GM12878 (cell line): ENCODE results near the gene MCEMP1. TPM values are rescaled to one million over a fixed set of nuclear protein-coding genes. Genes with fewer than 3 reads are reported as not detected.

ENCODE experiments used
- ASH2L ChIP-seq: fragments of 300-600, 200-600 bp; sonication (generic); IDR thresholded peaks from 2 replicates; pipeline ENCODE4 v1.6.1; 2017; ENCODE audit warnings: low read depth, mild to moderate bottlenecking, borderline replicate concordance
- CBX5 ChIP-seq: sonication (generic); IDR thresholded peaks from 2 replicates; pipeline ENCODE4 v1.6.1; 2016; ENCODE audit warnings: low read depth, moderate library complexity, mild to moderate bottlenecking, inconsistent platforms
- CEBPZ ChIP-seq: fragments of 150-350 bp; IDR thresholded peaks from 2 replicates; pipeline ENCODE4 v1.6.1; 2016; ENCODE audit warnings: low read depth, low read length
- CREM ChIP-seq: IDR thresholded peaks from 2 replicates; pipeline ENCODE4 v1.6.1; 2014; ENCODE audit warnings: antibody characterized with exemption, low read depth
- E2F4 ChIP-seq: IDR thresholded peaks from 2 replicates; pipeline ENCODE4 v1.6.1; 2012; ENCODE audit warnings: low read depth, low read length, improper control_type of control experiment
- EZH2 ChIP-seq: IDR thresholded peaks from 2 replicates; pipeline ENCODE4 v1.6.1; 2012; ENCODE audit warnings: low read depth, mild to moderate bottlenecking, control low read depth, inconsistent platforms, low read length, borderline replicate concordance; ENCODE audit not compliant: control insufficient read depth
- HCFC1 ChIP-seq: fragments of 150-350 bp; IDR thresholded peaks from 2 replicates; pipeline ENCODE4 v1.6.1; 2014; ENCODE audit warnings: low read length
- MAX ChIP-seq: IDR thresholded peaks from 2 replicates; pipeline ENCODE4 v1.6.1; 2012; ENCODE audit warnings: low read depth, low read length, improper control_type of control experiment
- MEF2A ChIP-seq: IDR thresholded peaks from 2 replicates; pipeline ENCODE4 v1.6.1; 2011; ENCODE audit warnings: low read depth, mild to moderate bottlenecking, low read length, moderate library complexity; ENCODE audit not compliant: insufficient read depth
- MEF2B ChIP-seq: fragments of 450-650 bp; IDR thresholded peaks from 2 replicates; pipeline ENCODE4 v1.6.1; 2018; ENCODE audit warnings: mild to moderate bottlenecking, moderate library complexity; ENCODE audit not compliant: partially characterized antibody, poor library complexity, severe bottlenecking
- MYB ChIP-seq: fragments of 150-350 bp; IDR thresholded peaks from 2 replicates; pipeline ENCODE4 v1.6.1; 2014; ENCODE audit warnings: mild to moderate bottlenecking, low read depth, low read length, borderline replicate concordance
- NBN ChIP-seq: fragments of 450-650 bp; IDR thresholded peaks from 2 replicates; pipeline ENCODE4 v1.6.1; 2016
- NFXL1 ChIP-seq: fragments of 450-650 bp; IDR thresholded peaks from 2 replicates; pipeline ENCODE4 v1.6.1; 2017; ENCODE audit warnings: antibody characterized with exemption, mild to moderate bottlenecking, borderline replicate concordance
- NKRF ChIP-seq: fragments of 450-650 bp; conservative IDR thresholded peaks from 2 replicates; pipeline ENCODE4 v1.6.1; 2017; ENCODE audit warnings: mild to moderate bottlenecking, moderate library complexity
- POLR2AphosphoS2 ChIP-seq: IDR thresholded peaks from 2 replicates; pipeline ENCODE4 v1.6.1; 2011; ENCODE audit warnings: low read depth, mild to moderate bottlenecking, low read length, improper control_type of control experiment, moderate library complexity
- RAD51 ChIP-seq: fragments of 450-650 bp; IDR thresholded peaks from 2 replicates; pipeline ENCODE4 v1.6.1; 2016; ENCODE audit warnings: moderate library complexity, mild to moderate bottlenecking, inconsistent platforms
- RB1 ChIP-seq: fragments of 450-650 bp; formaldehyde crosslinking; IDR thresholded peaks from 2 replicates; pipeline ENCODE4 v1.6.1; 2017; ENCODE audit warnings: mild to moderate bottlenecking, borderline replicate concordance
- SIN3A ChIP-seq: IDR thresholded peaks from 2 replicates; pipeline ENCODE4 v1.6.1; 2012; ENCODE audit warnings: low read depth, low read length, improper control_type of control experiment
- SUZ12 ChIP-seq: fragments of 200-600 bp; sonication (generic); IDR thresholded peaks from one replicate; pipeline ENCODE4 v1.6.1; 2018; ENCODE audit warnings: antibody characterized with exemption, mild to moderate bottlenecking; ENCODE audit not compliant: unreplicated experiment
- TCF12 ChIP-seq: IDR thresholded peaks from 2 replicates; pipeline ENCODE4 v1.6.1; 2011; ENCODE audit warnings: low read depth, mild to moderate bottlenecking, low read length
- YY1 ChIP-seq: IDR thresholded peaks from 2 replicates; pipeline ENCODE4 v1.6.1; 2011; ENCODE audit warnings: low read depth, mild to moderate bottlenecking, low read length
- polyA plus RNA-seq, 11 experiments: library from polyadenylated mRNA; depleted of rRNA in 4 of 11; unstranded in 6 of 11; stranded (reverse) in 5 of 11; fragments of >200 nt; fragmentation: Nextera tagmentation in 4 of 11; fragmentation: Illumina TruSeq in 1 of 11; extraction: Ambion mirVana in 4 of 11; extraction: Trizol in 1 of 11; gene quantifications; 1 replicate in 1 of 11; 2 replicates in 10 of 11; pipeline versions ENCODE4 v1.2.1 to v1.2.3, GENCODE V29; 2011 to 2016; ENCODE audit warnings: inconsistent platforms in 2 of 11, missing spikeins in 2 of 11, low read depth in 1 of 11
- total RNA-seq, 4 experiments: library from RNA; depleted of rRNA in 3 of 4; stranded (reverse); fragments of >200 nt in 3 of 4; fragmentation: Illumina TruSeq in 1 of 4; extraction: Trizol in 1 of 4; gene quantifications; 2 replicates each; pipeline versions ENCODE4 v1.2.1 to v1.2.3, GENCODE V29; 2013 to 2021

Gene MCEMP1
- total and polyA plus RNA-seq, 10 of the 15 experiments (the other 5 are each of a cell fraction or from before 2014, with no cell fraction given) = 0.08 to 0.55 (median 0.26) TPM; not detected in 1

- TF ChIP-seq HCFC1 (peak; percentile 22; the same call in 1 of the 2 replicates), EZH2 (no peak), RB1 (no peak; the same call in 1 of the 2 replicates), YY1 (peak; percentile 95), RAD51 (no peak), CEBPZ (no peak), TCF12 (peak; percentile 37; the same call in 1 of the 2 replicates), ASH2L (no peak), SUZ12 (no peak), MEF2A (no peak), NBN (peak; percentile 56; the same call in 1 of the 2 replicates), MEF2B (no peak), E2F4 (no peak), MAX (peak; percentile 94), CREM (no peak), CBX5 (no peak), SIN3A (peak; percentile 52; the same call in 1 of the 2 replicates), POLR2AphosphoS2 (peak; percentile 60; the same call in 1 of the 2 replicates), NFXL1 (no peak), NKRF (no peak), MYB (no peak)
These were observed 40.1 kb upstream of the MCEMP1 start, which contains the start of gene STXBP2 (continued) for GRCh38 chr19:7636691-7637373.
